ENCODE results near the gene LYL1. TPM values are rescaled to one million over a fixed set of nuclear protein-coding genes. Genes with fewer than 3 reads are reported as not detected.

The LYL1 gene
- total and polyA plus RNA-seq, 4 donors = 0.35 to 69.7 (median 2.3) TPM

- TF ChIP-seq ATF3 (IDR thresholded peaks at IDR 0.05) = no peak
These were observed 2.5 kb downstream of the LYL1 start (continued) for GRCh38 chr19:13100031-13100588.

- peak overlapping the region in 1 of 2 donors; percentile 47 for H3K9ac ChIP-seq (ENCODE audit: low read depth in 1 of 2, low read length in 2 of 2)
- DNase-seq (ENCODE audit: low spot score) = peak; percentile 73
- H3K27ac ChIP-seq (ENCODE audit: low read depth in 1 of 2, low read length in 2 of 2) = peak overlapping the region; percentile 87 to 91
- H3K27me3 ChIP-seq (ENCODE audit: control insufficient read depth in 4 of 4, insufficient read depth in 4 of 4, low read length in 3 of 4) = no peaks in the 10 kb centered on the region
- peak overlapping the region in 1 of 3 donors; percentile 35 for H3K4me3 ChIP-seq (ENCODE audit: low read depth in 1 of 3, low read length in 3 of 3)
- TF ChIP-seq SP1 (IDR thresholded peaks at IDR 0.05) (peak; percentile 25), GABPA (IDR thresholded peaks at IDR 0.05 in 1 of 2, conservative IDR thresholded peaks at IDR 0.05 in 1 of 2) (peak in 1 of 2 donors; percentile 47), ATF3 (IDR thresholded peaks at IDR 0.05) (no peak), YY1 (IDR thresholded peaks at IDR 0.05) (no peak)
- peaks cover 0 to 6% (median 2%) of the 10 kb centered on the region in 4 donors for H3K36me3 ChIP-seq (ENCODE audit: control insufficient read depth in 4 of 4, insufficient read depth in 3 of 4, low read depth in 1 of 4, low read length in 3 of 4)
- peaks cover 12 to 33% (median 23%) of the 10 kb centered on the region in 4 donors for H3K4me1 ChIP-seq (ENCODE audit: control insufficient read depth in 4 of 4, insufficient read depth in 4 of 4, low read length in 3 of 4)
- no peaks in the 10 kb centered on the region for H3K9me3 ChIP-seq (ENCODE audit: control insufficient read depth in 4 of 4, low read length in 3 of 4)
- WGBS = 19% methylated on average over 77 of the region's 77 CpGs
These were observed 3.3 kb downstream of the LYL1 start for GRCh38 chr19:13099073-13099999.

- peak; percentile 81 for DNase-seq (ENCODE audit: low spot score)
- peak; percentile 16 for TF ChIP-seq REST (IDR thresholded peaks at IDR 0.05)
- TF ChIP-seq EGR1 (IDR thresholded peaks at IDR 0.05; ENCODE audit: low read depth in 2 of 2) = no peak
- H3K36me3 ChIP-seq (ENCODE audit: control insufficient read depth in 4 of 4, insufficient read depth in 3 of 4, low read depth in 1 of 4, low read length in 3 of 4) = peaks cover 0 to 6% (median 2%) of the 10 kb centered on the region in 4 donors
- peaks cover 12 to 38% (median 24%) of the 10 kb centered on the region in 4 donors for H3K4me1 ChIP-seq (ENCODE audit: control insufficient read depth in 4 of 4, insufficient read depth in 4 of 4, low read length in 3 of 4)
- 14% methylated on average over 58 of the region's 58 CpGs for WGBS
- no peak overlapping the region for H3K9ac ChIP-seq (ENCODE audit: low read depth in 1 of 2, low read length in 2 of 2)
- no peaks in the 10 kb centered on the region for H3K9me3 ChIP-seq (ENCODE audit: control insufficient read depth in 4 of 4, low read length in 3 of 4)
- peak overlapping the region in 1 of 3 donors; percentile 19 for H3K4me3 ChIP-seq (ENCODE audit: low read depth in 1 of 3, low read length in 3 of 3)
- peak overlapping the region; percentile 87 to 91 for H3K27ac ChIP-seq (ENCODE audit: low read depth in 1 of 2, low read length in 2 of 2)
- H3K27me3 ChIP-seq (ENCODE audit: control insufficient read depth in 4 of 4, insufficient read depth in 4 of 4, low read length in 3 of 4) = no peaks in the 10 kb centered on the region
These were observed 4.2 kb downstream of the LYL1 start for GRCh38 chr19:13098277-13099072.
